Activated CD4-positive, alpha-beta T cell treated with anti-CD3 and anti-CD28 coated beads, Interleukin-2, amount 10 ng/mL, durations not matched to agents 7 days and 5 days (primary cell): Measurements from ENCODE around the gene CTNNA3. TPM values are rescaled to one million over a fixed set of nuclear protein-coding genes. Genes with fewer than 3 reads are reported as not detected.

Experiments
- CTCF ChIA-PET: fragments of 350-600 bp; sonication (Branson Sonifier 250); formaldehyde crosslinking; loops from one replicate; lab custom pipeline; 2021; ENCODE audit warnings: antibody characterized with exemption; lab: Charles Lee
- POLR2A ChIA-PET: fragments of 350-600 bp; sonication (Branson Sonifier 250); formaldehyde crosslinking; loops from one replicate; lab custom pipeline; 2021; ENCODE audit warnings: antibody characterized with exemption; lab: Charles Lee
- DNase-seq: peaks from one replicate; pipeline ENCODE4 v3.0.0-alpha.2; 2020
- H3K27ac Mint-ChIP-seq: one replicate; pipeline ENCODE4 v1.8.0; 2021; ENCODE audit warnings: mild to moderate bottlenecking, moderate library complexity, mixed read lengths
- H3K27me3 Mint-ChIP-seq: one replicate; pipeline ENCODE4 v1.8.0; 2021; ENCODE audit warnings: mixed read lengths
- H3K36me3 Mint-ChIP-seq: one replicate; pipeline ENCODE4 v1.8.0; 2021; ENCODE audit warnings: low read depth, mixed read lengths
- H3K4me1 Mint-ChIP-seq: one replicate; pipeline ENCODE4 v1.8.0; 2021; ENCODE audit warnings: mixed read lengths
- H3K4me3 Mint-ChIP-seq: one replicate; pipeline ENCODE4 v1.8.0; 2021; ENCODE audit warnings: mild to moderate bottlenecking, moderate library complexity, mixed read lengths
- H3K9me3 Mint-ChIP-seq: one replicate; pipeline ENCODE4 v1.8.0; 2021; ENCODE audit warnings: mixed read lengths
- total RNA-seq, 2 experiments: library from RNA; stranded (reverse); gene quantifications; one replicate each; pipeline ENCODE4 v1.2.3, GENCODE V29; 2021

Gene CTNNA3
- total RNA-seq, 2 experiments from 2014 or later = 0.57 to 0.58 TPM

GRCh38 chr10:66238343-66238742, 1457.7 kb downstream of the CTNNA3 start:
- Mint-ChIP-seq H3K27ac (no peak overlapping the region), H3K27me3 (no peaks in the 10 kb centered on the region), H3K9me3 (no peaks in the 10 kb centered on the region), H3K36me3 (no peaks in the 10 kb centered on the region), H3K4me1 (no peaks in the 10 kb centered on the region), H3K4me3 (no peak overlapping the region)
- CTCF ChIA-PET = no interaction called here
- POLR2A ChIA-PET = no interaction called here
- no peak for DNase-seq

GRCh38 chr10:66234872-66235271, 1461.1 kb downstream of the CTNNA3 start:
- Mint-ChIP-seq H3K4me3 (no peak overlapping the region), H3K9me3 (no peaks in the 10 kb centered on the region), H3K36me3 (no peaks in the 10 kb centered on the region), H3K4me1 (no peaks in the 10 kb centered on the region), H3K27me3 (no peaks in the 10 kb centered on the region), H3K27ac (no peak overlapping the region)
- POLR2A ChIA-PET = no interaction called here
- no peak for DNase-seq
- CTCF ChIA-PET = no interaction called here

GRCh38 chr10:66228887-66229286, 1467.1 kb downstream of the CTNNA3 start:
- H3K4me1 Mint-ChIP-seq = no peaks in the 10 kb centered on the region
- H3K4me3 Mint-ChIP-seq = no peak overlapping the region
- no peak for DNase-seq
- no peak overlapping the region for H3K27ac Mint-ChIP-seq
- CTCF ChIA-PET = no interaction called here
- H3K9me3 Mint-ChIP-seq = peaks cover 10% of the 10 kb centered on the region
- H3K36me3 Mint-ChIP-seq = no peaks in the 10 kb centered on the region
- H3K27me3 Mint-ChIP-seq = no peaks in the 10 kb centered on the region
- POLR2A ChIA-PET = no interaction called here

- no peak overlapping the region for H3K27ac Mint-ChIP-seq
- no peaks in the 10 kb centered on the region for H3K27me3 Mint-ChIP-seq
- POLR2A ChIA-PET = no interaction called here
- CTCF ChIA-PET = no interaction called here
- H3K9me3 Mint-ChIP-seq = peaks cover 12% of the 10 kb centered on the region
- H3K36me3 Mint-ChIP-seq = no peaks in the 10 kb centered on the region
- H3K4me3 Mint-ChIP-seq = no peak overlapping the region
- no peak for DNase-seq
- H3K4me1 Mint-ChIP-seq = no peaks in the 10 kb centered on the region
Measured at GRCh38 chr10:66223656-66224055, 1472.3 kb downstream of the CTNNA3 start.

- Mint-ChIP-seq H3K4me3 (no peak overlapping the region), H3K9me3 (peaks cover 8% of the 10 kb centered on the region), H3K4me1 (no peaks in the 10 kb centered on the region), H3K36me3 (no peaks in the 10 kb centered on the region), H3K27me3 (no peaks in the 10 kb centered on the region), H3K27ac (no peak overlapping the region)
- DNase-seq = no peak
- CTCF ChIA-PET = no interaction called here
- POLR2A ChIA-PET = no interaction called here
Measured at GRCh38 chr10:66222462-66223046, 1473.4 kb downstream of the CTNNA3 start.

- H3K9me3 Mint-ChIP-seq = peaks cover 2% of the 10 kb centered on the region
- no peak overlapping the region for H3K27ac Mint-ChIP-seq
- H3K27me3 Mint-ChIP-seq = no peaks in the 10 kb centered on the region
- no peak for DNase-seq
- no peaks in the 10 kb centered on the region for H3K36me3 Mint-ChIP-seq
- H3K4me3 Mint-ChIP-seq = no peak overlapping the region
- POLR2A ChIA-PET = no interaction called here
- H3K4me1 Mint-ChIP-seq = no peaks in the 10 kb centered on the region
- CTCF ChIA-PET = no interaction called here
Measured at GRCh38 chr10:66218981-66219587, 1476.9 kb downstream of the CTNNA3 start.

- H3K27me3 Mint-ChIP-seq = no peaks in the 10 kb centered on the region
- ChIA-PET CTCF (no interaction called here), POLR2A (no interaction called here)
- no peaks in the 10 kb centered on the region for H3K4me1 Mint-ChIP-seq
- no peak for DNase-seq
- H3K4me3 Mint-ChIP-seq = no peak overlapping the region
- no peaks in the 10 kb centered on the region for H3K36me3 Mint-ChIP-seq
- H3K9me3 Mint-ChIP-seq = peaks cover 2% of the 10 kb centered on the region
- no peak overlapping the region for H3K27ac Mint-ChIP-seq
Measured at GRCh38 chr10:66218289-66218688, 1477.7 kb downstream of the CTNNA3 start.

GRCh38 chr10:66215920-66216319, 1480.1 kb downstream of the CTNNA3 start:
- H3K36me3 Mint-ChIP-seq = no peaks in the 10 kb centered on the region
- H3K4me1 Mint-ChIP-seq = no peaks in the 10 kb centered on the region
- ChIA-PET POLR2A (no interaction called here), CTCF (no interaction called here)
- no peak overlapping the region for H3K27ac Mint-ChIP-seq
- no peak for DNase-seq
- peaks cover 2% of the 10 kb centered on the region for H3K9me3 Mint-ChIP-seq
- no peaks in the 10 kb centered on the region for H3K27me3 Mint-ChIP-seq
- H3K4me3 Mint-ChIP-seq = no peak overlapping the region

GRCh38 chr10:66214721-66215404, 1481.1 kb downstream of the CTNNA3 start:
- Mint-ChIP-seq H3K4me3 (no peak overlapping the region), H3K36me3 (no peaks in the 10 kb centered on the region), H3K27ac (no peak overlapping the region), H3K9me3 (peaks cover 2% of the 10 kb centered on the region), H3K4me1 (no peaks in the 10 kb centered on the region), H3K27me3 (no peaks in the 10 kb centered on the region)
- CTCF ChIA-PET = no interaction called here
- DNase-seq = no peak
- POLR2A ChIA-PET = no interaction called here

GRCh38 chr10:66209025-66209424, 1487.0 kb downstream of the CTNNA3 start:
- CTCF ChIA-PET = no interaction called here
- no peaks in the 10 kb centered on the region for H3K9me3 Mint-ChIP-seq
- H3K27ac Mint-ChIP-seq = no peak overlapping the region
- POLR2A ChIA-PET = no interaction called here
- H3K4me3 Mint-ChIP-seq = no peak overlapping the region
- no peaks in the 10 kb centered on the region for H3K4me1 Mint-ChIP-seq
- no peaks in the 10 kb centered on the region for H3K27me3 Mint-ChIP-seq
- no peak for DNase-seq
- H3K36me3 Mint-ChIP-seq = no peaks in the 10 kb centered on the region

- Mint-ChIP-seq H3K4me3 (no peak overlapping the region), H3K36me3 (no peaks in the 10 kb centered on the region), H3K4me1 (no peaks in the 10 kb centered on the region), H3K27ac (no peak overlapping the region), H3K27me3 (no peaks in the 10 kb centered on the region), H3K9me3 (no peaks in the 10 kb centered on the region)
- DNase-seq = no peak
- POLR2A ChIA-PET = no interaction called here
- CTCF ChIA-PET = no interaction called here
Measured at GRCh38 chr10:66204838-66205237, 1491.2 kb downstream of the CTNNA3 start.

GRCh38 chr10:66202101-66202500, 1493.9 kb downstream of the CTNNA3 start:
- Mint-ChIP-seq H3K4me3 (no peak overlapping the region), H3K4me1 (no peaks in the 10 kb centered on the region)

GRCh38 chr10:66192162-66192831, 1503.7 kb downstream of the CTNNA3 start:
- no peak for DNase-seq
- no peaks in the 10 kb centered on the region for H3K4me1 Mint-ChIP-seq
- H3K4me3 Mint-ChIP-seq = no peak overlapping the region
- no peaks in the 10 kb centered on the region for H3K27me3 Mint-ChIP-seq
- H3K27ac Mint-ChIP-seq = no peak overlapping the region
- H3K9me3 Mint-ChIP-seq = no peaks in the 10 kb centered on the region
- POLR2A ChIA-PET = no interaction called here
- CTCF ChIA-PET = no interaction called here
- H3K36me3 Mint-ChIP-seq = no peaks in the 10 kb centered on the region

More at GRCh38 chr10:66202101-66202500, 1493.9 kb downstream of the CTNNA3 start:
- H3K36me3 Mint-ChIP-seq = no peaks in the 10 kb centered on the region
- ChIA-PET CTCF (interaction anchor here (0.6 kb wide), 1 partner anchor 251 kb away, joined by 3 read pairs; no protein-coding TSS in a partner anchor), POLR2A (no interaction called here)
- no peak for DNase-seq
- no peaks in the 10 kb centered on the region for H3K27me3 Mint-ChIP-seq
- no peak overlapping the region for H3K27ac Mint-ChIP-seq
- no peaks in the 10 kb centered on the region for H3K9me3 Mint-ChIP-seq
